OCI-LY7 (cell line): ENCODE results near the gene RNF214. TPM values are rescaled to one million over a fixed set of nuclear protein-coding genes. Genes with fewer than 3 reads are reported as not detected.

Source experiments
- BruUV-seq: library from RNA; stranded (reverse); fragments of 400-500 nt; replicated peaks from 2 replicates; lab custom pipeline; 2021; lab: Mats Ljungman, UMichigan
- CTCF ChIA-PET: fragments of 300-600 bp; sonication (Branson Sonifier 250); formaldehyde crosslinking; loops from one replicate; lab custom pipeline; 2022; ENCODE audit warnings: antibody characterized with exemption; ENCODE audit not compliant: unreplicated experiment; lab: Charles Lee
- POLR2A ChIA-PET: fragments of 300-600 bp; sonication (Branson Sonifier 250); formaldehyde crosslinking; loops from one replicate; lab custom pipeline; 2022; ENCODE audit warnings: antibody characterized with exemption; lab: Charles Lee
- DNase-seq: peaks from one replicate; pipeline ENCODE4 v3.0.0-alpha.2; 2015; ENCODE audit warnings: low spot score
- H2AFZ ChIP-seq: fragments of 200-600 bp; sonication (generic), shearing (Covaris generic); 2 replicates; pipeline ENCODE4 v1.6.1; 2014; ENCODE audit warnings: mild to moderate bottlenecking, antibody characterized with exemption, low read length, moderate library complexity
- H3K27ac ChIP-seq: fragments of 200-600 bp; sonication (generic); 2 replicates; pipeline ENCODE4 v1.5.1; 2014; ENCODE audit warnings: mixed run types, low read depth, mild to moderate bottlenecking, moderate library complexity, low read length, inconsistent platforms; ENCODE audit not compliant: poor library complexity, severe bottlenecking
- H3K36me3 ChIP-seq: fragments of 200-600 bp; sonication (generic); 2 replicates; pipeline ENCODE4 v1.6.1; 2014; ENCODE audit warnings: mild to moderate bottlenecking, antibody characterized with exemption, low read length, moderate library complexity, mixed read lengths; ENCODE audit not compliant: insufficient read depth
- H3K4me1 ChIP-seq: fragments of 200-600 bp; sonication (generic); 2 replicates; pipeline ENCODE4 v1.5.1; 2014; ENCODE audit warnings: mild to moderate bottlenecking, low read length; ENCODE audit not compliant: insufficient read depth, poor library complexity, severe bottlenecking
- H3K4me2 ChIP-seq: fragments of 200-600 bp; sonication (generic); 2 replicates; pipeline ENCODE4 v1.6.1; 2014; ENCODE audit warnings: mild to moderate bottlenecking, low read length
- H3K4me3 ChIP-seq: fragments of 200-600 bp; sonication (generic); 2 replicates; pipeline ENCODE4 v1.5.1; 2014; ENCODE audit warnings: mild to moderate bottlenecking, low read depth, low read length; ENCODE audit not compliant: poor library complexity, severe bottlenecking
- H3K79me2 ChIP-seq: fragments of 200-600 bp; sonication (generic); 2 replicates; pipeline ENCODE4 v1.6.1; 2016; ENCODE audit warnings: low read depth, mild to moderate bottlenecking, low read length, moderate library complexity, mixed read lengths; ENCODE audit not compliant: insufficient read depth
- H3K9me2 ChIP-seq: fragments of 200-600 bp; sonication (generic); 2 replicates; pipeline ENCODE4 v1.6.1; 2016; ENCODE audit warnings: mild to moderate bottlenecking, low read length, mixed read lengths; ENCODE audit not compliant: insufficient read depth
- H3K9me3 ChIP-seq: fragments of 200-600 bp; sonication (generic); 2 replicates; pipeline ENCODE4 v1.6.1; 2014; ENCODE audit warnings: mild to moderate bottlenecking, mixed run types, low read length, mixed read lengths
- H4K20me1 ChIP-seq: fragments of 200-600 bp; sonication (generic); 2 replicates; pipeline ENCODE4 v1.6.1; 2014; ENCODE audit warnings: mild to moderate bottlenecking, antibody characterized with exemption, low read length, moderate library complexity, mixed read lengths; ENCODE audit not compliant: insufficient read depth
- EZH2phosphoT487 ChIP-seq: fragments of 200-600 bp; sonication (generic); IDR thresholded peaks from 2 replicates; pipeline ENCODE4 v1.6.1; 2018; ENCODE audit warnings: low read depth, borderline replicate concordance, mild to moderate bottlenecking, mixed run types, antibody characterized with exemption, low read length, moderate library complexity, mixed read lengths
- intact Hi-C: fragments of 100-400 bp; cut with micrococcal nuclease; formaldehyde crosslinking; loops from one replicate; pipeline ENCODE4 v1.10.0; 2022; ENCODE audit not compliant: unreplicated experiment
- small RNA-seq: library from RNA; depleted of rRNA; stranded (forward); fragments of <200 nt; gene quantifications from one replicate; pipeline ENCODE3, GENCODE V24; 2014
- total RNA-seq, 2 experiments: library from RNA; depleted of rRNA in 1 of 2; stranded (reverse); fragments of >200 nt in 1 of 2; shearing (Covaris generic) in 1 of 2; gene quantifications; 2 replicates each; pipeline ENCODE4 v1.2.3, GENCODE V29; 2014 to 2022
- TF ChIP-seq, protein P1 (sequence below): fragments of 200-600 bp; sonication (generic); conservative IDR thresholded peaks from 2 replicates; pipeline ENCODE4 v1.5.1; 2014; ENCODE audit warnings: mild to moderate bottlenecking, antibody characterized with exemption, low read length, moderate library complexity, mixed read lengths

RNF214 gene
- total RNA-seq, 2 experiments from 2014 or later = 11.2 to 30.2 TPM

DNA sequence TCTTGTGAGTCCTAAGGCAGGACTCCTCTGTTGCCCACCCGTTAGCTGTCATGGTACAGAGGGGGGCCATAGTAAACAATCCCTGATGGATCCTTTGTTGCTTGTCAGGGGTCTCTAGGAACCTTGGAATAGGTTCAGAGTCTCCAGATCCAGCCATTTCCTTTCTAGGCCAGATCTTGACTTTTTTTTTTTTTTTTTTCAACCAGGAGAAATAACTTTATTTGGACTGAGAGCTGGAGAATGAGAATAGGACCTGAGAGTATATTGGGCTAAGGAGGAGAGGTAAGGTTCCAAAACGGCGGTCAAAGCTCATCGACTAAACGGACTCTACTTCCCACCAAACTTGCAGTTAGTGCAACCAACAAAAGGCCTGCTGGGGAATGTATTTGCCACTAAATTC lies 102.9 kb downstream of the RNF214 start:
- no peak overlapping the region for H3K4me2 ChIP-seq
- H3K9me3 ChIP-seq = no peaks in the 10 kb centered on the region
- no peaks in the 10 kb centered on the region for H3K9me2 ChIP-seq
- peaks cover 22% of the 10 kb centered on the region for H3K36me3 ChIP-seq
- DNase-seq = no peak
- H3K4me1 ChIP-seq = no peaks in the 10 kb centered on the region
- TF ChIP-seq, protein P1, sequence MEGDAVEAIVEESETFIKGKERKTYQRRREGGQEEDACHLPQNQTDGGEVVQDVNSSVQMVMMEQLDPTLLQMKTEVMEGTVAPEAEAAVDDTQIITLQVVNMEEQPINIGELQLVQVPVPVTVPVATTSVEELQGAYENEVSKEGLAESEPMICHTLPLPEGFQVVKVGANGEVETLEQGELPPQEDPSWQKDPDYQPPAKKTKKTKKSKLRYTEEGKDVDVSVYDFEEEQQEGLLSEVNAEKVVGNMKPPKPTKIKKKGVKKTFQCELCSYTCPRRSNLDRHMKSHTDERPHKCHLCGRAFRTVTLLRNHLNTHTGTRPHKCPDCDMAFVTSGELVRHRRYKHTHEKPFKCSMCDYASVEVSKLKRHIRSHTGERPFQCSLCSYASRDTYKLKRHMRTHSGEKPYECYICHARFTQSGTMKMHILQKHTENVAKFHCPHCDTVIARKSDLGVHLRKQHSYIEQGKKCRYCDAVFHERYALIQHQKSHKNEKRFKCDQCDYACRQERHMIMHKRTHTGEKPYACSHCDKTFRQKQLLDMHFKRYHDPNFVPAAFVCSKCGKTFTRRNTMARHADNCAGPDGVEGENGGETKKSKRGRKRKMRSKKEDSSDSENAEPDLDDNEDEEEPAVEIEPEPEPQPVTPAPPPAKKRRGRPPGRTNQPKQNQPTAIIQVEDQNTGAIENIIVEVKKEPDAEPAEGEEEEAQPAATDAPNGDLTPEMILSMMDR = no peak
- TF ChIP-seq EZH2phosphoT487 = no peak
- H3K79me2 ChIP-seq = no peaks in the 10 kb centered on the region
- POLR2A ChIA-PET = interaction anchor here (0.6 kb wide), 1 partner anchor 766 kb away, joined by 3 read pairs; no protein-coding TSS in a partner anchor
- intact Hi-C loops = no loop called here
- no peak overlapping the region for H2AFZ ChIP-seq
- no peak overlapping the region for H3K4me3 ChIP-seq
- no TSS peak for BruUV-seq
- H4K20me1 ChIP-seq = no peaks in the 10 kb centered on the region
- H3K27ac ChIP-seq = no peak overlapping the region
- CTCF ChIA-PET = no interaction called here

Small RNA genes within 50 kb of the gene (small RNA-seq; reads per million reads assigned to genes)
- gene RF00564 = not detected

Other genes with a start within 250 kb of the RNF214 start
- 29.3 and 37.2 TPM in 2 replicates for gene SIK3, start 134.2 kb upstream of the RNF214 start, total RNA-seq (2014; rRNA removed; shearing (Covaris generic))
- 72.9 and 78.6 TPM in 2 replicates for gene SIK3, start 134.2 kb upstream of the RNF214 start, total RNA-seq (2022)
- gene PAFAH1B2, start 88.4 kb upstream of the RNF214 start, total RNA-seq (2014; rRNA removed; shearing (Covaris generic)) = 62.8 and 65.3 TPM in 2 replicates
- 59.9 and 60.2 TPM in 2 replicates for gene PAFAH1B2, start 88.4 kb upstream of the RNF214 start, total RNA-seq (2022)
- gene SIDT2, start 53.9 kb upstream of the RNF214 start, total RNA-seq (2014; rRNA removed; shearing (Covaris generic)) = 18.3 and 18.6 TPM in 2 replicates
- 30.6 and 37.7 TPM in 2 replicates for gene SIDT2, start 53.9 kb upstream of the RNF214 start, total RNA-seq (2022)
- 7.4 and 8.4 TPM in 2 replicates for gene TAGLN, start 33.3 kb upstream of the RNF214 start, total RNA-seq (2014; rRNA removed; shearing (Covaris generic))
- gene TAGLN, start 33.3 kb upstream of the RNF214 start, total RNA-seq (2022) = 5.4 and 6.4 TPM in 2 replicates
- 44.1 and 45.4 TPM in 2 replicates for gene PCSK7, start 598 bp upstream of the RNF214 start, total RNA-seq (2014; rRNA removed; shearing (Covaris generic))
- 91.2 and 104 TPM in 2 replicates for gene PCSK7, start 598 bp upstream of the RNF214 start, total RNA-seq (2022)
- gene BACE1-AS, start 58.7 kb downstream of the RNF214 start, total RNA-seq (2014; rRNA removed; shearing (Covaris generic)) = 4.4 and 4.8 TPM in 2 replicates
- gene BACE1-AS, start 58.7 kb downstream of the RNF214 start, total RNA-seq (2022) = 8.0 and 9.4 TPM in 2 replicates
- 0.03 TPM in 1 of 2 replicates, not detected in the other for gene BACE1, start 83.6 kb downstream of the RNF214 start, total RNA-seq (2014; rRNA removed; shearing (Covaris generic))
- gene BACE1, start 83.6 kb downstream of the RNF214 start, total RNA-seq (2022) = not detected in 2 replicates
- gene CEP164, start 95.2 kb downstream of the RNF214 start, total RNA-seq (2014; rRNA removed; shearing (Covaris generic)) = 25.3 and 34.6 TPM in 2 replicates
- gene CEP164, start 95.2 kb downstream of the RNF214 start, total RNA-seq (2022) = 41.2 and 48.7 TPM in 2 replicates